ENCODE measurements around the gene TLE5.
"Not testable (repeated sequence)": the region's sequence is repeated elsewhere in the genome, so short reads cannot be mapped to it uniquely, and the experiment has no call there.

TLE5 gene

DNA sequence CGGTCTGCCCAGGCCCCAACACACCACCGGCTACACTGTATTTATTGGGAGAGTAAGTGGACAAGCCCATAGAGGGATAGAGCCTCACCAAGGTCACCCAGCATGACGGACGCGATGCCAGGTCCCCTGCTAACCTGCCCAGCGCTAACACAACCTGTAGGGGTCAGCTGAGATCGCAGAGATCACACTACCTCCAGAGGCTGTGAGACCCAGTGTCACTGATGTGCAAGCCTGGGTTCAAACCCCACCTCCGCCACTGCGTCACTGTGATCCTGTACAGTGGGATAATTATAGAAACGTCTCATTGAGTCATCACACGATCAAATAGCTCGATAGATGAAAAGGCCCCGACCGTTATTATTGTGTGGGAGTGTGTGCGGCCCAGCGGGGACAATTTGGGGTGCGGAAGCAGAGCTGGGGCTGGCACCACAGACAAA lies 22.6 kb downstream of the TLE5 start:
- H3K9me3 ChIP-seq = no peaks in the 10 kb centered on the region
- TF ChIP-seq CTCF (IDR thresholded peaks at IDR 0.05) = no peak
- H3K4me3 ChIP-seq (ENCODE audit: low read depth in 1 of 2, low read length in 1 of 2) = no peak overlapping the region
- peaks cover 82% of the 10 kb centered on the region for H3K27me3 ChIP-seq
- H3K27ac ChIP-seq = no peak overlapping the region
- no peaks in the 10 kb centered on the region for H3K36me3 ChIP-seq
- H3K4me1 ChIP-seq (ENCODE audit: control insufficient read depth in 1 of 2, insufficient read depth in 1 of 2, low read depth in 1 of 2, low read length in 1 of 2) = peaks cover 17 to 18% of the 10 kb centered on the region in 2 experiments

GRCh38 chr19:3039125-3039524 lies 23.2 kb downstream of the TLE5 start:
- no peaks in the 10 kb centered on the region for H3K36me3 ChIP-seq
- H3K27ac ChIP-seq = no peak overlapping the region
- peaks cover 82% of the 10 kb centered on the region for H3K27me3 ChIP-seq
- H3K9me3 ChIP-seq = no peaks in the 10 kb centered on the region
- H3K4me3 ChIP-seq (ENCODE audit: low read depth in 1 of 2, low read length in 1 of 2) = no peak overlapping the region
- TF ChIP-seq CTCF (IDR thresholded peaks at IDR 0.05) = no peak
- peaks cover 19% of the 10 kb centered on the region in 2 experiments for H3K4me1 ChIP-seq (ENCODE audit: control insufficient read depth in 1 of 2, insufficient read depth in 1 of 2, low read depth in 1 of 2, low read length in 1 of 2)

GRCh38 chr19:3038214-3038613 lies 24.1 kb downstream of the TLE5 start:
- no peak overlapping the region for H3K27ac ChIP-seq
- H3K27me3 ChIP-seq = peaks cover 82% of the 10 kb centered on the region
- TF ChIP-seq CTCF (IDR thresholded peaks at IDR 0.05) = no peak
- H3K4me1 ChIP-seq (ENCODE audit: control insufficient read depth in 1 of 2, insufficient read depth in 1 of 2, low read depth in 1 of 2, low read length in 1 of 2) = peaks cover 19% of the 10 kb centered on the region in 2 experiments
- no peak overlapping the region for H3K4me3 ChIP-seq (ENCODE audit: low read depth in 1 of 2, low read length in 1 of 2)
- H3K36me3 ChIP-seq = no peaks in the 10 kb centered on the region
- H3K9me3 ChIP-seq = no peaks in the 10 kb centered on the region

DNA sequence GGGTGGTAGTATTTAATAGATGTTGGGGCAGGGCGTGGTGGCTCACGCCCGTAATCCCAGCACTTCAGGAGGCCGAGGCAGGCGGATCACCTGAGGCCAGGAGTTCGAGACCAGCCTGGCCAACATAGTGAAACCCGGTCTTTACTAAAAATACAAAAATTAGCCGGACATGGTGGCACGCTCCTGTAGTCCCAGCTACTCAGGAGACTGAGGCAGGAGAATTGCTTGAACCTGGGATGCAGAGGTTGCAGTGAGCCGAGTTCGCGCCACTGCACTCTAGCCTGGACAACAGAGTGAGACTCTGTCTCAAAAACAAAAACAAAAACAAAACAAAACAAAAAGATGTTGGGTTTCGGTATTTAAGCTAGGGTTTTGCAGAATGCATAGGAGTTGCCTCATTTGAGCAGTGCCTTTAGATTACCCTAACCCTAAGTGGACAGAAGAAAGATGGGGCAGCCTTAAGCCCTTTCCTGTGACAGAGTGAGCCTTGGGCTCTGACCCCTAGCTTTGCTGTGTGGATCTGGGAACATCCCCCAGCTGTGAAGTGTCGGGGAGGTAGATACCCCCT lies 25.2 kb downstream of the TLE5 start:
- H3K27ac ChIP-seq, H3K36me3 ChIP-seq, H3K9me3 ChIP-seq: not testable (repeated sequence)
- H3K4me3 ChIP-seq (ENCODE audit: low read depth in 1 of 2, low read length in 1 of 2) = peak overlapping the region in 1 of 2 experiments; percentile 78
- H3K27me3 ChIP-seq = peaks cover 82% of the 10 kb centered on the region
- peaks cover 19% of the 10 kb centered on the region in 2 experiments for H3K4me1 ChIP-seq (ENCODE audit: control insufficient read depth in 1 of 2, insufficient read depth in 1 of 2, low read depth in 1 of 2, low read length in 1 of 2)

- Histone ChIP-seq H3K4me1 (ENCODE audit: control insufficient read depth in 1 of 2, insufficient read depth in 1 of 2, low read depth in 1 of 2, low read length in 1 of 2) (peaks cover 19% of the 10 kb centered on the region in 2 experiments), H3K9me3 (no peaks in the 10 kb centered on the region), H3K27ac (peak overlapping the region; percentile 76), H3K4me3 (ENCODE audit: low read depth in 1 of 2, low read length in 1 of 2) (peak overlapping the region; percentile 78 to 80), H3K27me3 (peaks cover 82% of the 10 kb centered on the region), H3K36me3 (no peaks in the 10 kb centered on the region)
- no peak for TF ChIP-seq CTCF (IDR thresholded peaks at IDR 0.05)
Measured at GRCh38 chr19:3036119-3036976, 25.9 kb downstream of the TLE5 start.

- TF ChIP-seq CTCF (IDR thresholded peaks at IDR 0.05) = no peak
- peak overlapping the region; percentile 76 for H3K27ac ChIP-seq
- peaks cover 83% of the 10 kb centered on the region for H3K27me3 ChIP-seq
- no peaks in the 10 kb centered on the region for H3K36me3 ChIP-seq
- H3K9me3 ChIP-seq = no peaks in the 10 kb centered on the region
- peak overlapping the region; percentile 78 to 80 for H3K4me3 ChIP-seq (ENCODE audit: low read depth in 1 of 2, low read length in 1 of 2)
- H3K4me1 ChIP-seq (ENCODE audit: control insufficient read depth in 1 of 2, insufficient read depth in 1 of 2, low read depth in 1 of 2, low read length in 1 of 2) = peaks cover 19% of the 10 kb centered on the region in 2 experiments
Measured at GRCh38 chr19:3035542-3036118, 26.7 kb downstream of the TLE5 start.
